ENCODE measurements around the gene TMEM72.

- TF ChIP-seq POLR2A (IDR thresholded peaks at IDR 0.05) (no peak), CTCF (IDR thresholded peaks at IDR 0.05) (no peak), EP300 (IDR thresholded peaks at IDR 0.05) (no peak)
Measured at GRCh38 chr10:44908936-44909630, 2.1 kb upstream of the TMEM72 start.
